ENCODE data around the gene SULT6B1.

Gene SULT6B1

DNA sequence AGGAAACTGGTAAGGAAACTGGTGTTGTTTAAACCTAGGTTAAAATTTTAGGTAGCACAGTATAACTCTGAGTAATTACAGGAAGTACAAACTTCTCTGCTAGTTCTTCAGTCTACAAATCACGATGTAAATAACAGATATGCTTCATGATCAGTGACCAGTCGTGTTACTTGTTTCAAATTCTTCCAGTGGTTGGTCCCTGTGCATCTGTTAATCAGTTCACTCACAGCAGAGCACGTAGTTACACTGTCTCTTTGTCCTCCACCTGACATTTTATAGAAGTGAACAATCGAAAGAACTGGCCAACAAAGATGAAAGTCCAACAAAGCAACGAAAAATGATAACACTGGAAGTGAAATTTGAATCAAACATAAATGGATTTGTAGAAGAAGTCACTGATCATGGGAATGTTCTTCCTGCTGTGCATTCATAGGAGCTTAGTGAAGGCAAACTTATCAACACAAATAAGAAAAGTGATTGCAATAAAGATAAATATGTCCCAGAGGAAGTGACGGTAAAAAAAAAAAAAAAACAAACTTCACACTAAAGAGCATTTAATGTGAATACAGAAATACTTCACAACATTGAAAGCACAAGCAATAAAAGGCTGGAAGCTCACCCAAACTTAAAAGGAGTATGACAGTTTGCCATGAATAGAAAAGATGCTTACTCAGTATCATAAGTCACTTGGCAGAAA, 38.7 kb downstream of the SULT6B1 start:
- no peak for TF ChIP-seq ZNF274 (IDR thresholded peaks at IDR 0.05; ENCODE audit: low read depth, low read length)
- H3K4me3 ChIP-seq (ENCODE audit: low read length): no peak overlapping the region

GRCh38 chr2:37148325-37148724, 40.1 kb downstream of the SULT6B1 start:
- H3K4me3 ChIP-seq (ENCODE audit: low read length): no peak overlapping the region
- TF ChIP-seq ZNF274 (IDR thresholded peaks at IDR 0.05; ENCODE audit: low read depth, low read length): no peak

DNA sequence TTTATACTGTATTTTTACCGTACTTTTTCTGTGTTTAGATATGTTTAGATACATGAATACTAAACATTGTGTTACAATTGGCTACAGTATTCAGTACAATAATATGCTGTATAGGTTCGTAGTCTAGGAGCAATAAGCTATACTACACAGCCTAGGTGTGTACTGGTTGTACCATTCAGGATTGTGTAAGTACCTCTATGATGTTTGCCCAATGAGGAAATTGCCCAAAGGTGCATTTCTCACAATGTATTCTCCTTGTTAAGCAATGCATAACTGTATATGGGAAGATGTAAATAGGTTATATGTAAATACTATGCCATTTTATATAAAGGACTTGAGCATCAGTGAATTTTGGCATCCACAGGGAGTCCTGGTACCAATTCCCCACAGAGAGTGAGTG, 42.4 kb downstream of the SULT6B1 start:
- TF ChIP-seq ZNF274 (IDR thresholded peaks at IDR 0.05; ENCODE audit: low read depth, low read length): no peak
- H3K4me3 ChIP-seq (ENCODE audit: low read length): no peak overlapping the region

GRCh38 chr2:37143974-37144373, 44.5 kb downstream of the SULT6B1 start:
- TF ChIP-seq ZNF274 (IDR thresholded peaks at IDR 0.05; ENCODE audit: low read depth, low read length): no peak
- no peak overlapping the region for H3K4me3 ChIP-seq (ENCODE audit: low read length)

DNA sequence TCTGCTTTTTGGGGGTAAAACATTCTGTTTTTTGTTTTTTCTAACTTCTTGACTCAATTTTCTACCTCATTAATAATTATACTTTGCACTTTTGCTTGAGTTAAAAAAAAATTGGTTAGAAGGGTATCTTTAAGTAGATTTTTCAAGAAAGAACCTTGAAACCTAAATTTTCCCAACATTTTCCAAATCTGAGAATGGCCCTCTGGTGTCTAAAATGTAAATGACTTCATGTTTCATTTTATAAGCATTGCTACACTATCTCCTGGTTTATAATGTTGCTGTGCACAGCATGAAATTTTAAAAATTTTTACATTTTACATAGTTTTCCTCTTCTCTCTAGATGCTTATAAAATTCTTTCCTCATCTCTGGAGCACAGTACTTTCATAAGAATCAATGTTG, 45.9 kb downstream of the SULT6B1 start:
- no peak overlapping the region for H3K4me3 ChIP-seq (ENCODE audit: low read length)
- no peak for TF ChIP-seq ZNF274 (IDR thresholded peaks at IDR 0.05; ENCODE audit: low read depth, low read length)

DNA sequence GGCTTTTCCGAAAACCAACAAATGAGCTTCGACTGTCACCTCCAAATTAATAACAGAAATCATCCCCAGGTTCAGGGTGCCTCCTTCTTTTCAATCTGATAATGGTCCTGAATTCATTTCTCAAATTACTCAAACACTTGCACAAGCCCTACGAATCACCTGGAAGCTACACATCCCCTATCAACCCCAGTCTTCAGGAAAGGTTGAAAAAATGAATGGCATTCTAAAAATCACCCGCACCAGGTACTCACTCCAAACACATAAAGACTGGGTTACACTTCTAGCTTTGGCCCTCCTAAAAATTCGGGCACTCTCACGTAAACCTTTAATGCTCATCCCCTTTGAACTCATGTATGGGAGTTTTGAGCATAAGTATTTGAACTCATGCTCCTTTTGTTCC, 55.6 kb downstream of the SULT6B1 start:
- TF ChIP-seq ZNF274 (IDR thresholded peaks at IDR 0.05; ENCODE audit: low read depth, low read length): no peak
- H3K4me3 ChIP-seq (ENCODE audit: low read length): no peak overlapping the region

DNA sequence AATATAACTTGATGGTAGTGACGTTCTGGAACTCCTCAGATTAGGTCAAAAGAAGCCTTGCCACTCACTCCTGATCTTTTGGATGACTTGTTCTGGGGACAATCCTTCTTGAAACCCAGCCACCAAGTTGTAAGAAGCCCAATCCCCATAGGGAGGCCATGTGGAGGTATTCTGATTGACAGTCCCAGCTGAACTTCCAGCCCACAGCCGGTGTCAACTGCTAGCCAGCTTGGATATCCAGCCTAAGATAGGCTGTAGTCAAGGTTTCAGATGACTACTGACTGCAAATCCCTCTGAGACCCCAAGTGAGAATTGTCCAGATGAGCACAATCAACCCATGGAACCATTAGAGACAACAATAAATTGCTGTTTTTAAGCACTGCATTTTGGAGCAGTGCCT, 63.1 kb downstream of the SULT6B1 start:
- no peak for TF ChIP-seq ZNF274 (IDR thresholded peaks at IDR 0.05; ENCODE audit: low read depth, low read length)
- no peak overlapping the region for H3K4me3 ChIP-seq (ENCODE audit: low read length)

- no peak overlapping the region for H3K4me3 ChIP-seq (ENCODE audit: low read length)
- TF ChIP-seq ZNF274 (IDR thresholded peaks at IDR 0.05; ENCODE audit: low read depth, low read length): no peak
Observed at GRCh38 chr2:37119157-37119556, 69.3 kb downstream of the SULT6B1 start.
